ENCODE measurements around the gene KRTAP13-4.

The KRTAP13-4 gene

GRCh38 chr21:30430170-30430655, at the start of gene KRTAP13-4:
TSS of gene KRTAP13-4 (plus strand) at chr21:30430220. CDS start at chr21:30430276, 56 bp downstream.
- DNase-seq (ENCODE audit: low spot score): no peak

- DNase-seq (ENCODE audit: low spot score): no peak
Measured at GRCh38 chr21:30382201-30382600, 47.8 kb upstream of the KRTAP13-4 start.

- DNase-seq (ENCODE audit: low spot score): no peak
Measured at GRCh38 chr21:30391492-30392025, 38.5 kb upstream of the KRTAP13-4 start.

- no peak for DNase-seq (ENCODE audit: low spot score)
Measured at GRCh38 chr21:30395731-30396130, 34.3 kb upstream of the KRTAP13-4 start, which contains the start of gene KRTAP13-1. TSS of gene KRTAP13-1 (plus strand) at chr21:30396031. CDS start at chr21:30396087, 56 bp downstream.

- DNase-seq (ENCODE audit: low spot score): peak; percentile 5
Measured at GRCh38 chr21:30408782-30409494, 21.1 kb upstream of the KRTAP13-4 start.

GRCh38 chr21:30415993-30416392, 14.0 kb upstream of the KRTAP13-4 start:
- no peak for DNase-seq (ENCODE audit: low spot score)

GRCh38 chr21:30425826-30426225, 4.2 kb upstream of the KRTAP13-4 start, which contains the start of gene KRTAP13-3:
TSS of gene KRTAP13-3 (minus strand) at chr21:30425926. CDS start at chr21:30425912, 14 bp downstream.
- no peak for DNase-seq (ENCODE audit: low spot score)

- DNase-seq (ENCODE audit: low spot score): no peak
Measured at GRCh38 chr21:30426731-30427130, 3.3 kb upstream of the KRTAP13-4 start.

- peak; percentile 2 for DNase-seq (ENCODE audit: low spot score)
Measured at GRCh38 chr21:30434033-30434631, 4.1 kb downstream of the KRTAP13-4 start.

- DNase-seq (ENCODE audit: low spot score): no peak
Measured at GRCh38 chr21:30437010-30437565, 7.1 kb downstream of the KRTAP13-4 start.

GRCh38 chr21:30439975-30440374, 10.0 kb downstream of the KRTAP13-4 start, which contains the start of gene KRTAP15-1:
TSS of gene KRTAP15-1 (plus strand) at chr21:30440275. CDS start at chr21:30440328, 53 bp downstream.
- no peak for DNase-seq (ENCODE audit: low spot score)

- no peak for DNase-seq (ENCODE audit: low spot score)
Measured at GRCh38 chr21:30443226-30443625, 13.2 kb downstream of the KRTAP13-4 start.

- no peak for DNase-seq (ENCODE audit: low spot score)
Measured at GRCh38 chr21:30444204-30444603, 14.2 kb downstream of the KRTAP13-4 start.

GRCh38 chr21:30447056-30447455, 17.0 kb downstream of the KRTAP13-4 start:
- DNase-seq (ENCODE audit: low spot score): no peak

GRCh38 chr21:30448514-30448913, 18.5 kb downstream of the KRTAP13-4 start:
- DNase-seq (ENCODE audit: low spot score): no peak

GRCh38 chr21:30463713-30464112, 33.7 kb downstream of the KRTAP13-4 start:
- no peak for DNase-seq (ENCODE audit: low spot score)

- DNase-seq (ENCODE audit: low spot score): no peak
Measured at GRCh38 chr21:30468900-30469714, 39.1 kb downstream of the KRTAP13-4 start.

GRCh38 chr21:30478004-30478403, 48.0 kb downstream of the KRTAP13-4 start:
- no peak for DNase-seq (ENCODE audit: low spot score)

GRCh38 chr21:30479259-30479658, 49.2 kb downstream of the KRTAP13-4 start:
- DNase-seq (ENCODE audit: low spot score): no peak

- DNase-seq (ENCODE audit: low spot score): no peak
Measured at GRCh38 chr21:30480145-30480544, 50.1 kb downstream of the KRTAP13-4 start, which contains the start of gene KRTAP19-1. TSS of gene KRTAP19-1 (minus strand) at chr21:30480367. CDS start at chr21:30480317, 50 bp downstream.

All from hepatic stellate cell (primary cell).